ENCODE measurements around the gene THYN1.

THYN1 gene

DNA sequence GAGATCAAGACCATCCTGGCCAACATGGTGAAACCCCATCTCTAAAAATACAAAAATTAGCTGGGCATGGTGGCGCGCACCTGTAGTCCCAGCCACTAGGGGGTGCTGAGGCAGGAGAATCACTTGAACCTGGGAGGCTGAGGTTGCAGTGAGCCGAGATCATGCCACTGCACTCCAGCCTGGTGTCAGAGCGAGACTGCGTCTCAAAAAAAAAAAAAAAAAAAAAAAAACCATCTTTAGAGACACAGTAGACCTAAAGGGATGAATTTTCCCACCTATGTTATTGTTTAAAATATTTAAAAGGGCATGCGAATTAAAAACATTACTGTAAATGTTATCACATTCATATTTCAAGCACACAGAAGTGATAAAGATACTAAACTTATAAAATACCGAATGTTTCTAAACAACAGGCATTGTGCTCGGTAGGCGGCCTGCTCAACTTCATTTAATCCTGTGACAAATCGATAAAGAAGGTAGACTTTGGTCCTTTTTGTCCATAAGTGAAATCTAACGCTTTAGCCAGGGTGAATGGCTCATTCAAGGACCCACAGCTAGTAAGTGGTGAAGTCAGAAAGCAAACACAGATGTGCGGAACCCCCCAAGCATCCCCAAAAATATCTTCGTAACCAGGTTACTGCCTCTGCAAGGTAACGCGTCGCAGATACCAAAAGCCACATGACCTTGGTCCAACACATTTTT lies 45.5 kb downstream of the THYN1 start:
- DNase-seq, result peak; percentile 67

DNA sequence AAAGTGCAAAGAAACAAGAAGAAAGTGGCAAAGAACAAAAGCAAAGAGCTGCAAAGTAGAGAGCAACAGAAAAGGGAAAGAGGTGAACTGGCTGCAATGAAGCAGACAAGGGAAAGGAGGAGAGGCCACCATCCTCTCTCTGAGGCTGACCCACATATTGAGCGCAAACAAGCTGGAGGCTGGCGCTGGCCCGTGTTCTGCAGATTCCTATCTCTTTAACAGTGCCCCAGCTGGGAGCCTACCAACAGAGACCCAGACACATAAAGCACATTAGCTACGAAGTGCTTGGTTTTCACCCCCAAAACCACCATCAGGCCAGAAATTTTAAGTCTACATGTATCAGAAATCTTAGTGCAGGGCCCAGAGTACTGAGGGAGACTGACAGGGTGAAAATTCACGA lies 47.0 kb downstream of the THYN1 start:
- no peak for DNase-seq

DNA sequence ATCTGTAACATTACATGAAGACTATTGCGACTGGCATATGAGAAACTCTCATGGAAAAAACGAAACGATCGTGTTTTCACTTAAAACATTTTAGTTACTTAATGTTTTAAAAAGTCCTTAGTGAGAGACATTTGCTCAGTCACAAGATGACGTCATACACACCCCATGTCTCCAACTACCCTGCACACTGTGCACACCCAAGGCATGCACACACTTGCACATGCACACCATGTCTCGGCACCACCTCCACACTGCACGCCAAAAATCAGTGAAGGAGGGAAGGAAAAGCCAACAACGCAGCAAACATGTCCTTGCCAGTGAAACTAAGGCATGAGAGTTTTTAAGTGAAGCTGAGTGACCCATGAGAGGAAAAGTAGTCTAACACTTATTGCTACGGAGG lies 47.4 kb downstream of the THYN1 start:
- no peak for DNase-seq

DNA sequence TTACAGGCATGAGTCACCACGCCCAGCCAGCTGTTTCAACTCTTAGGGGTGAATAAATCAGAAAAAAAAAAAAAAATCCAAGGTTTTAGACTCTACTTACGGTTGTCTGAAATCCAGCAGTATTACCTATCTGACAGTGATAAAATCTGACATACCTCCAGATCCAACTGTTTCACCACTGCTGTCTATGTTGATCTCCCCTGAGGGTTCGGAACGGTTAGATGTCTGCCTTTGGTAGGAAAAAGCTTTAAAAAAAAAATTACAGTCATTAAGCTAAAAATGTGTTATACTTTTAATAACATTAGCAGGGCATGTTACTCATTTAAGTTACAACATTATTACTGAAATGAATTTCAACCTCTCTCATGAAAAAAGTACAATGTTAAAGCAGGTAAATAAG lies 50.5 kb downstream of the THYN1 start:
- no peak for DNase-seq

GRCh38 chr11:134200688-134201087 lies 52.5 kb downstream of the THYN1 start:
- no peak for DNase-seq

GRCh38 chr11:134199531-134199930 lies 53.6 kb downstream of the THYN1 start:
- no peak for DNase-seq
